ENCODE data around the gene SOX18.

Gene SOX18

GRCh38 chr20:64076061-64076997 is 26.9 kb upstream of the SOX18 start:
- TF ChIP-seq CEBPB (IDR thresholded peaks at IDR 0.05) = no peak
- TF ChIP-seq USF1 (IDR thresholded peaks at IDR 0.05) = no peak
- no peak for TF ChIP-seq RAD21 (IDR thresholded peaks at IDR 0.05; ENCODE audit: low read depth)
- no peak for TF ChIP-seq MAX (IDR thresholded peaks at IDR 0.05)
- no peak for TF ChIP-seq TEAD4 (IDR thresholded peaks at IDR 0.05)
- TF ChIP-seq YY1 (IDR thresholded peaks at IDR 0.05; ENCODE audit: low read depth) = no peak
- TF ChIP-seq NFIC (IDR thresholded peaks at IDR 0.05) = no peak

GRCh38 chr20:64075556-64075955 is 26.1 kb upstream of the SOX18 start:
- TF ChIP-seq EGR1 (IDR thresholded peaks at IDR 0.05) (no peak), CEBPB (IDR thresholded peaks at IDR 0.05) (no peak), FOXM1 (IDR thresholded peaks at IDR 0.05; ENCODE audit: borderline replicate concordance, low read depth) (no peak), ZBTB7A (IDR thresholded peaks at IDR 0.05; ENCODE audit: low read depth) (no peak), TEAD4 (IDR thresholded peaks at IDR 0.05) (no peak), YY1 (IDR thresholded peaks at IDR 0.05; ENCODE audit: low read depth) (no peak), USF1 (IDR thresholded peaks at IDR 0.05) (no peak), NFIC (IDR thresholded peaks at IDR 0.05) (no peak), TCF12 (IDR thresholded peaks at IDR 0.05; ENCODE audit: low read depth) (no peak)

GRCh38 chr20:64074963-64075362 is 25.5 kb upstream of the SOX18 start:
- TF ChIP-seq MAX (IDR thresholded peaks at IDR 0.05) (no peak), USF1 (IDR thresholded peaks at IDR 0.05) (no peak), NFIC (IDR thresholded peaks at IDR 0.05) (no peak), FOXM1 (IDR thresholded peaks at IDR 0.05; ENCODE audit: borderline replicate concordance, low read depth) (no peak), CEBPB (IDR thresholded peaks at IDR 0.05) (no peak), TAF1 (IDR thresholded peaks at IDR 0.05; ENCODE audit: low read depth) (no peak), EP300 (IDR thresholded peaks at IDR 0.05; ENCODE audit: borderline replicate concordance) (no peak), EGR1 (IDR thresholded peaks at IDR 0.05) (no peak), TCF12 (IDR thresholded peaks at IDR 0.05; ENCODE audit: low read depth) (no peak), YY1 (IDR thresholded peaks at IDR 0.05; ENCODE audit: low read depth) (no peak), REST (IDR thresholded peaks at IDR 0.05; ENCODE audit: low read depth) (no peak), TEAD4 (IDR thresholded peaks at IDR 0.05) (no peak)

GRCh38 chr20:64074184-64074789 is 24.8 kb upstream of the SOX18 start:
- TF ChIP-seq USF1 (IDR thresholded peaks at IDR 0.05) = no peak
- TF ChIP-seq YY1 (IDR thresholded peaks at IDR 0.05; ENCODE audit: low read depth) = no peak
- no peak for TF ChIP-seq CEBPB (IDR thresholded peaks at IDR 0.05)

GRCh38 chr20:64073476-64074183 is 24.2 kb upstream of the SOX18 start:
- TF ChIP-seq USF1 (IDR thresholded peaks at IDR 0.05) (no peak), CREB1 (IDR thresholded peaks at IDR 0.05; ENCODE audit: low read depth) (no peak), TCF12 (IDR thresholded peaks at IDR 0.05; ENCODE audit: low read depth) (no peak), TAF1 (IDR thresholded peaks at IDR 0.05; ENCODE audit: low read depth) (no peak), RAD21 (IDR thresholded peaks at IDR 0.05; ENCODE audit: low read depth) (no peak), MAX (IDR thresholded peaks at IDR 0.05) (no peak), EP300 (IDR thresholded peaks at IDR 0.05; ENCODE audit: borderline replicate concordance) (no peak), YY1 (IDR thresholded peaks at IDR 0.05; ENCODE audit: low read depth) (no peak), ZBTB7A (IDR thresholded peaks at IDR 0.05; ENCODE audit: low read depth) (no peak), CEBPB (IDR thresholded peaks at IDR 0.05) (no peak), REST (IDR thresholded peaks at IDR 0.05; ENCODE audit: low read depth) (no peak), EGR1 (IDR thresholded peaks at IDR 0.05) (no peak), TEAD4 (IDR thresholded peaks at IDR 0.05) (no peak)

Measured in Ishikawa (cell line).